BLaER1 treated with 17β-estradiol and CSF1 and Interleukin-3, amounts not matched to agents 10 nM and 100 nM (cell line): Measurements from ENCODE around the gene MMP25.

ENCODE experiments used
- H3K27ac ChIP-seq, 11 experiments: shearing (Covaris generic); formaldehyde crosslinking; 2 replicates each; pipeline ENCODE4 v1.8.1; 2022
- H3K27me3 ChIP-seq, 11 experiments: shearing (Covaris generic); formaldehyde crosslinking; 2 replicates each; pipeline ENCODE4 v1.8.1; 2022
- H3K36me3 ChIP-seq, 11 experiments: shearing (Covaris generic); formaldehyde crosslinking; 2 replicates each; pipeline ENCODE4 v1.8.1; 2022
- H3K4me1 ChIP-seq, 10 experiments: shearing (Covaris generic); formaldehyde crosslinking; 2 replicates each; pipeline ENCODE4 v1.8.1; 2022
- H3K4me2 ChIP-seq, 11 experiments: shearing (Covaris generic); formaldehyde crosslinking; 2 replicates each; pipeline ENCODE4 v1.8.1; 2022
- H3K4me3 ChIP-seq, 10 experiments: shearing (Covaris generic); formaldehyde crosslinking; 2 replicates each; pipeline ENCODE4 v1.8.1; 2022
- H3K9ac ChIP-seq, 11 experiments: shearing (Covaris generic); formaldehyde crosslinking; 2 replicates each; pipeline ENCODE4 v1.8.1; 2022
- H3K9me3 ChIP-seq, 11 experiments: shearing (Covaris generic); formaldehyde crosslinking; replicated peaks in 1 of 11; 2 replicates each; pipeline ENCODE4 v1.8.1; 2022
- H4K20me1 ChIP-seq, 11 experiments: shearing (Covaris generic); formaldehyde crosslinking; 2 replicates each; pipeline ENCODE4 v1.8.1; 2022
- Cebpa-rat ChIP-seq, 11 experiments: shearing (Covaris generic); IDR thresholded peaks; 2 replicates each; pipeline ENCODE4 v1.8.1; 2022

Gene MMP25

DNA sequence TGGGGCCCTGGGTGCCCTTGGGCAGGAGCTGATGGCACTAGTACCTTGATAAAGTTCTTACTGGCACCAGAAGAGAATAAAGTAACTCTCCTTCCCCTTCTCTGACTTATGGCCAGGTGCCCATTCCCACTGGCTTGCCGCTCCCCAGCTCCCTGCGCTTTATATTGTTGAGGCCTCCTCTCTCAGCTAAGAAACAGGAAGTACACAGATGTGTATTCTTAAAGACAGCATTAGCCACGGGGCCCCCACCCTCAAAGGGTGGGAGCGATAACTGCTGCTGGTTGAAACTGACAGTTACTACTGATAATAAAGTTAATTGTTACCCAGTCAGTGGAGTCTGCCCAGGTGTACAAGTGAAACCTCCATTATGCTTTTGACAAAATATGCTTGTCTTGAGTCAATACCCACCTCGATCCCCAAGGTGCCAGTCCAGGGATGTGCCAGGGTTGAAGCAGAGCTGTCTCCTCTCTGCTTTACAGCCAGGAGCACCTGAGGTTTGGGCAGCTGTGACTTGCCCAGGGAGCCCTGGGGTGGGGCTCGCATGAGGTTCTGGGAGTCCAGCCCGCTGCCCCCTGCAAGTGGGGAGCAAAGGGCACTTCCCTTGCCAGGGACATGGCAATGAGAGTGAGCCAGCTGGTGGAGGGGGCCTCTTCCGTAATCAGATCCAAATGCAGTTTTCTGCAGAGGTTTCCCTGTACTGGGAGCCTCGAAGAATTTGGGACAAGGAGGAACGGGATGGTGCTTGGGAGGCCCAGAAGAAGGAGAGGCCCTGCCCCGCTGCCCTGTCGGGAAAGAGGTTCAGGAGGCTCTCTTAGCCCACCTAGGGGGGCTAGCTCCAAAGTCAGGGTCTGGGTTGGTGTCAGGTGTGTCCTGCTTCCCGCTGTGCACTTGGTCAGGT lies 39.1 kb upstream of the MMP25 start:
- Histone ChIP-seq H3K27ac (peak overlapping the region in 7 of 11 experiments; percentile 20 to 57 (median 42); a peak in 7 of 22 replicates), H3K9ac (peak overlapping the region in 8 of 11 experiments; percentile 4 to 53 (median 39); a peak in 13 of 22 replicates), H3K9me3 (no peaks in the 10 kb centered on the region), H3K36me3 (no peaks in the 10 kb centered on the region), H3K27me3 (peaks cover 46 to 97% (median 82%) of the 10 kb centered on the region in 11 experiments), H3K4me3 (peak overlapping the region; percentile 28 to 64 (median 46); a peak in 19 of 20 replicates), H3K4me1 (peaks cover 37 to 60% (median 42%) of the 10 kb centered on the region in 10 experiments), H4K20me1 (peaks cover 0 to 5% (median 0%) of the 10 kb centered on the region in 11 experiments; a peak in 4 of 22 replicates), H3K4me2 (peak overlapping the region; percentile 89 to 100 (median 99))
- no peak for TF ChIP-seq Cebpa-rat (IDR thresholded peaks at IDR 0.05)

GRCh38 chr16:3007957-3008689 lies 38.2 kb upstream of the MMP25 start:
- H3K4me2 ChIP-seq: peak overlapping the region; percentile 89 to 100 (median 99)
- H3K36me3 ChIP-seq: no peaks in the 10 kb centered on the region
- peak overlapping the region in 9 of 11 experiments; percentile 4 to 53 (median 37); a peak in 14 of 22 replicates for H3K9ac ChIP-seq
- H4K20me1 ChIP-seq: peaks cover 0 to 9% (median 0%) of the 10 kb centered on the region in 11 experiments; a peak in 6 of 22 replicates
- peak overlapping the region in 9 of 11 experiments; percentile 20 to 58 (median 42); a peak in 14 of 22 replicates for H3K27ac ChIP-seq
- TF ChIP-seq Cebpa-rat (IDR thresholded peaks at IDR 0.05): no peak
- H3K4me3 ChIP-seq: peak overlapping the region; percentile 28 to 64 (median 46)
- H3K4me1 ChIP-seq: peaks cover 41 to 64% (median 49%) of the 10 kb centered on the region in 10 experiments
- no peaks in the 10 kb centered on the region for H3K9me3 ChIP-seq
- H3K27me3 ChIP-seq: peaks cover 54 to 97% (median 82%) of the 10 kb centered on the region in 11 experiments

DNA sequence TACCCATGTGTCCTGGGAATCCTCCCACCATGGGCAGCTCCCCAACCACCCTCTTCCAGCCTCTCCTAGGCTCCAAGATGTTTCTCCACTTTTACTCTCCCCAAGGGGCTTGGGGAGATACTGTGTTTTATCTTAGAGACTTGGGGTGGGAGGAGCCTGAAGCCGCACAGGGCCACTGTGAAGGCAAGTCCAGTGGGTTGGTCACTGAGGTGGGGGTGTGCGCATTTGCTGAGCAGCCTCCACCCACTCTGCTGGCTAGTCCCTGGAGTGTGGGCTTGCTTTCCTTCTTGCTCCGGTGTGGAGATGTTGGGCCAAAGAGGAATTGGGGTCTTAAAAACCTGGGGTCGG lies 37.7 kb upstream of the MMP25 start:
- H3K4me2 ChIP-seq: peak overlapping the region; percentile 89 to 100 (median 99)
- peak overlapping the region in 7 of 11 experiments; percentile 25 to 58 (median 43); a peak in 9 of 22 replicates for H3K27ac ChIP-seq
- no peaks in the 10 kb centered on the region for H3K36me3 ChIP-seq
- peaks cover 41 to 65% (median 50%) of the 10 kb centered on the region in 10 experiments for H3K4me1 ChIP-seq
- no peaks in the 10 kb centered on the region for H3K9me3 ChIP-seq
- no peak for TF ChIP-seq Cebpa-rat (IDR thresholded peaks at IDR 0.05)
- peaks cover 59 to 98% (median 84%) of the 10 kb centered on the region in 11 experiments for H3K27me3 ChIP-seq
- peak overlapping the region in 1 of 11 experiments; percentile 48; a peak in 1 of 22 replicates for H3K9ac ChIP-seq
- peak overlapping the region in 7 of 10 experiments; percentile 39 to 64 (median 47); a peak in 9 of 20 replicates for H3K4me3 ChIP-seq
- H4K20me1 ChIP-seq: peaks cover 0 to 14% (median 0%) of the 10 kb centered on the region in 11 experiments; a peak in 6 of 22 replicates

- peaks cover 63 to 99% (median 85%) of the 10 kb centered on the region in 11 experiments for H3K27me3 ChIP-seq
- no peak overlapping the region for H3K9ac ChIP-seq
- peaks cover 41 to 60% (median 50%) of the 10 kb centered on the region in 10 experiments for H3K4me1 ChIP-seq
- no peak overlapping the region for H3K27ac ChIP-seq
- no peaks in the 10 kb centered on the region for H3K9me3 ChIP-seq
- H3K4me3 ChIP-seq: no peak overlapping the region
- peak overlapping the region in 6 of 11 experiments; percentile 94 to 99 (median 98); a peak in 10 of 22 replicates for H3K4me2 ChIP-seq
- TF ChIP-seq Cebpa-rat (IDR thresholded peaks at IDR 0.05): no peak
- H3K36me3 ChIP-seq: no peaks in the 10 kb centered on the region
- peaks cover 0 to 15% (median 0%) of the 10 kb centered on the region in 11 experiments; a peak in 5 of 22 replicates for H4K20me1 ChIP-seq
Measured at GRCh38 chr16:3009568-3010390, 36.6 kb upstream of the MMP25 start.

- H3K4me3 ChIP-seq: no peak overlapping the region
- H3K9me3 ChIP-seq: no peaks in the 10 kb centered on the region
- H3K9ac ChIP-seq: no peak overlapping the region
- H3K36me3 ChIP-seq: no peaks in the 10 kb centered on the region
- H4K20me1 ChIP-seq: peaks cover 0 to 15% (median 0%) of the 10 kb centered on the region in 11 experiments; a peak in 5 of 22 replicates
- H3K27ac ChIP-seq: no peak overlapping the region
- TF ChIP-seq Cebpa-rat (IDR thresholded peaks at IDR 0.05): no peak
- H3K4me1 ChIP-seq: peaks cover 37 to 57% (median 47%) of the 10 kb centered on the region in 10 experiments
- peaks cover 56 to 99% (median 84%) of the 10 kb centered on the region in 11 experiments for H3K27me3 ChIP-seq
- no peak overlapping the region for H3K4me2 ChIP-seq
Measured at GRCh38 chr16:3010510-3010909, 35.9 kb upstream of the MMP25 start.

- no peak for TF ChIP-seq Cebpa-rat (IDR thresholded peaks at IDR 0.05)
- no peak overlapping the region for H3K27ac ChIP-seq
- no peaks in the 10 kb centered on the region for H3K36me3 ChIP-seq
- no peaks in the 10 kb centered on the region for H3K9me3 ChIP-seq
- peaks cover 41 to 86% (median 69%) of the 10 kb centered on the region in 11 experiments for H3K27me3 ChIP-seq
- peaks cover 0 to 15% (median 0%) of the 10 kb centered on the region in 11 experiments; a peak in 5 of 22 replicates for H4K20me1 ChIP-seq
- H3K9ac ChIP-seq: no peak overlapping the region; a peak in 1 of 22 replicates
- H3K4me3 ChIP-seq: no peak overlapping the region
- peaks cover 21 to 41% (median 33%) of the 10 kb centered on the region in 10 experiments for H3K4me1 ChIP-seq
- peak overlapping the region in 10 of 11 experiments; percentile 0 to 66 (median 50); a peak in 16 of 22 replicates for H3K4me2 ChIP-seq
Measured at GRCh38 chr16:3012246-3012645, 34.1 kb upstream of the MMP25 start.

- H3K9ac ChIP-seq: no peak within 1 kb of the TSS; a peak in 2 of 22 replicates
- H3K4me1 ChIP-seq: peaks cover 15 to 36% (median 28%) of the 10 kb centered on the region in 10 experiments
- no peak within 1 kb of the TSS for H3K27ac ChIP-seq
- no peak for TF ChIP-seq Cebpa-rat (IDR thresholded peaks at IDR 0.05)
- no peak within 1 kb of the TSS for H3K4me3 ChIP-seq
- H3K27me3 ChIP-seq: peaks cover 41 to 84% (median 63%) of the 10 kb centered on the region in 11 experiments
- peaks cover 0 to 15% (median 0%) of the 10 kb centered on the region in 11 experiments; a peak in 5 of 22 replicates for H4K20me1 ChIP-seq
- peak within 1 kb of the TSS in 10 of 11 experiments; percentile 0 to 66 (median 50); a peak in 17 of 22 replicates for H3K4me2 ChIP-seq
- no peaks in the 10 kb centered on the region for H3K36me3 ChIP-seq
- H3K9me3 ChIP-seq: no peaks in the 10 kb centered on the region
Measured at GRCh38 chr16:3012828-3013420, 33.4 kb upstream of the MMP25 start, which contains the start of gene CLDN9. Gene CLDN9 (plus strand): TSS chr16:3012923. CDS start chr16:3013363, 440 bp downstream.
